ENCODE data around the gene VPS36.

DNA sequence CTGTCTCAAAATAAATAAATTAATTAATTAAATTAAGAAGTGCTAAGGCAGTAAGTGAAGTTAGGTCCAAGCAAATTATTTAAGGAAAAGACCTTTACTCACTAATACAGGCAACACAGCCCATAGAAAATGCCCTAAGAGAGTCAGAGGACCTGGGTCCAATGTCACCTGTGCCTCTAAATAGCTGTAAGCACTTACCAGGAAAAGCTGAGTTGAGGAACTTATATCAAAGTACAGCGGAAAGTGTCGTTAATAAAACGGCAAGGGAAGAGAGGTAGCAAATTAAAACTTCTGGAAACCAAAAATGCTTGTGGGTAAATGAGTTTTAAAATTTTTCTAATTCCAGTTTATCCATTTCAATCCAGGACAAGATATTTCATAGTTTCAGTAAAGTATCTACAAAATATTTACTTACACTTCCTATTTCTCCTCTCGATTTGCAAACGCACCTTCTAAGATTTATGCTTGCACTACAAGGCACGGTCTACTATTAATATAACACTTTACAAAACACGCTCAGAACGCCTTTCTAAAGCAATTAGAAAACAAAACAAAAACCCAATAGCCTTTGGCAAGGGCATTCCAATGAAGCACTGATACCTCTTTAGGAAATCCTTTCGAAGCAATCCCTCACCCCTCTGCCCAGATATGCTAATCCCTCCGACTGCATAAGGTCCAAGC lies 963 bp downstream of the VPS36 start:
- no peak for TF ChIP-seq POLR2A (IDR thresholded peaks at IDR 0.05; ENCODE audit: low read depth, low read length)
- no peak for TF ChIP-seq SUZ12 (IDR thresholded peaks at IDR 0.05; ENCODE audit: unreplicated experiment)
- no peak for TF ChIP-seq SP1 (IDR thresholded peaks at IDR 0.05; ENCODE audit: low read depth, low read length)
- TF ChIP-seq BHLHE40 (IDR thresholded peaks at IDR 0.05; ENCODE audit: borderline replicate concordance in 1 of 2, low read depth in 2 of 2, low read length in 1 of 2): no peak
- TF ChIP-seq RFX5 (IDR thresholded peaks at IDR 0.05; ENCODE audit: low read depth, low read length): no peak
- TF ChIP-seq SMC3 (IDR thresholded peaks at IDR 0.05; ENCODE audit: borderline replicate concordance, low read length): no peak
- TF ChIP-seq, protein P1, sequence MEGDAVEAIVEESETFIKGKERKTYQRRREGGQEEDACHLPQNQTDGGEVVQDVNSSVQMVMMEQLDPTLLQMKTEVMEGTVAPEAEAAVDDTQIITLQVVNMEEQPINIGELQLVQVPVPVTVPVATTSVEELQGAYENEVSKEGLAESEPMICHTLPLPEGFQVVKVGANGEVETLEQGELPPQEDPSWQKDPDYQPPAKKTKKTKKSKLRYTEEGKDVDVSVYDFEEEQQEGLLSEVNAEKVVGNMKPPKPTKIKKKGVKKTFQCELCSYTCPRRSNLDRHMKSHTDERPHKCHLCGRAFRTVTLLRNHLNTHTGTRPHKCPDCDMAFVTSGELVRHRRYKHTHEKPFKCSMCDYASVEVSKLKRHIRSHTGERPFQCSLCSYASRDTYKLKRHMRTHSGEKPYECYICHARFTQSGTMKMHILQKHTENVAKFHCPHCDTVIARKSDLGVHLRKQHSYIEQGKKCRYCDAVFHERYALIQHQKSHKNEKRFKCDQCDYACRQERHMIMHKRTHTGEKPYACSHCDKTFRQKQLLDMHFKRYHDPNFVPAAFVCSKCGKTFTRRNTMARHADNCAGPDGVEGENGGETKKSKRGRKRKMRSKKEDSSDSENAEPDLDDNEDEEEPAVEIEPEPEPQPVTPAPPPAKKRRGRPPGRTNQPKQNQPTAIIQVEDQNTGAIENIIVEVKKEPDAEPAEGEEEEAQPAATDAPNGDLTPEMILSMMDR (IDR thresholded peaks at IDR 0.05 in 2 of 3, conservative IDR thresholded peaks at IDR 0.05 in 1 of 3; ENCODE audit: control insufficient read depth in 2 of 3, extremely low read depth in 1 of 3, insufficient read depth in 1 of 3, low read depth in 3 of 3, low read length in 3 of 3): no peak
- TF ChIP-seq JUNB (IDR thresholded peaks at IDR 0.05): no peak

Data from GM12878 (cell line).